IPS DF 4.7 (cell line): ENCODE measurements around the gene NAPA.
"Not testable (repeated sequence)": the region's sequence is repeated elsewhere in the genome, so short reads cannot be mapped to it uniquely, and the experiment has no call there.

ENCODE experiments used
- DNase-seq: peaks from one replicate; pipeline ENCODE4 v3.0.0-alpha.2; 2013; ENCODE audit warnings: low spot score; ENCODE audit errors: extremely low read depth

The NAPA gene

GRCh38 chr19:47487551-47488515, 27.0 kb downstream of the NAPA start:
- no peak for DNase-seq

- no peak for DNase-seq
Observed at GRCh38 chr19:47486900-47487299, 28.0 kb downstream of the NAPA start.

- DNase-seq, result not testable (repeated sequence)
Observed at GRCh38 chr19:47486220-47486619, 28.6 kb downstream of the NAPA start.

GRCh38 chr19:47485210-47485609, 29.7 kb downstream of the NAPA start:
- DNase-seq, result no peak

- no peak for DNase-seq
Observed at GRCh38 chr19:47483800-47484690, 30.8 kb downstream of the NAPA start, which contains the start of gene KPTN. KPTN (minus strand) TSS chr19:47484219; CDS start chr19:47484160, 59 bp downstream.

GRCh38 chr19:47483200-47483599, 31.7 kb downstream of the NAPA start:
- no peak for DNase-seq

GRCh38 chr19:47481460-47482052, 33.3 kb downstream of the NAPA start:
- DNase-seq, result no peak

GRCh38 chr19:47480658-47481057, 34.2 kb downstream of the NAPA start:
- no peak for DNase-seq

- no peak for DNase-seq
Observed at GRCh38 chr19:47479701-47480503, 35.0 kb downstream of the NAPA start.

- no peak for DNase-seq
Observed at GRCh38 chr19:47476438-47476972, 38.4 kb downstream of the NAPA start.

GRCh38 chr19:47475465-47475864, 39.4 kb downstream of the NAPA start:
- DNase-seq, result no peak

- DNase-seq, result no peak
Observed at GRCh38 chr19:47473336-47473735, 41.5 kb downstream of the NAPA start.

GRCh38 chr19:47471733-47472457, 43.0 kb downstream of the NAPA start, which contains the start of gene SLC8A2:
SLC8A2 (minus strand) TSS chr19:47471893; CDS start chr19:47466403, 5,490 bp downstream.
- no peak for DNase-seq

- no peak for DNase-seq
Observed at GRCh38 chr19:47471381-47471732, 43.5 kb downstream of the NAPA start.

GRCh38 chr19:47470447-47471195, 44.2 kb downstream of the NAPA start:
- no peak for DNase-seq

- no peak for DNase-seq
Observed at GRCh38 chr19:47469719-47470118, 45.1 kb downstream of the NAPA start.

GRCh38 chr19:47469363-47469700, 45.5 kb downstream of the NAPA start:
- DNase-seq, result no peak

GRCh38 chr19:47467914-47468313, 46.9 kb downstream of the NAPA start:
- no peak for DNase-seq

- no peak for DNase-seq
Observed at GRCh38 chr19:47465957-47466356, 48.9 kb downstream of the NAPA start.
